ENCODE measurements around the gene SPDYC.

DNA sequence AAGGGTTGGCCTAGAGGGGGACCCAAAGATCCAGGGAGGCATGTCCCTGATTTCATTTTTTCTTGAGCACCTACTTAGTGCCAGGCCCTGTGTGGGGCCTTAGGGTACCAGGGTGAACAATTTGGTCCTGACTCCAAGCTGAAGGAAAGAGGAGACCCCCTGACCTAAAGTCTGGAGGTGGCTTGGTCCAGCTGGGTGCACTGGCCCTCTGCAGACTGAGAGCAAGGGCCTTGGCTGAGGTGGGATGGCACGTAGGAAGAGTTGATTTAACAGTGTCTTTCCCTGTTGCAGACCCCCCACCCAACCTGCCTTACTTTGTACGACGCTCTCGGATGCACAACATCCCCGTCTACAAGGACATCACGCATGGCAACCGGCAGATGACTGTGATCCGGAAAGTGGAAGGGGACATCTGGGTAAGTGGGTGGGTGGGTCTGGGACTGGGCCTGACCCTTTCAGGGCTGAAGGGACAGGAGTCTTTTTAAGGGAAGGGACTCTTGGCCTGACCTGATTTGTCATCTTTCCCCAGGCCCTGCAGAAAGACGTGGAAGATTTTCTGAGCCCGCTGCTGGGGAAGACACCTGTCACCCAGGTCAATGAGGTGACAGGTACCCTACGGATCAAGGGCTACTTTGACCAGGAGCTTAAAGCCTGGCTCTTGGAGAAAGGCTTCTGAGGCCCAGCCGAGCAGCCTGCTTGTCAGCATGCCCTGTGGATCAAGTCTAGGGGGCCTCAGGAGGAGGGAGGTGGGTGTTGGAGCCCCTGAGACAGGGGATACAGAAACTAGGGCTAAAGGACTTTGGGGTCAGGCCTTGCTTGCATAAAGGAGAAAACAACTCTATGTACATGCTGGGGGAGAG, 44.6 kb upstream of the SPDYC start:
- TF ChIP-seq, protein P1, sequence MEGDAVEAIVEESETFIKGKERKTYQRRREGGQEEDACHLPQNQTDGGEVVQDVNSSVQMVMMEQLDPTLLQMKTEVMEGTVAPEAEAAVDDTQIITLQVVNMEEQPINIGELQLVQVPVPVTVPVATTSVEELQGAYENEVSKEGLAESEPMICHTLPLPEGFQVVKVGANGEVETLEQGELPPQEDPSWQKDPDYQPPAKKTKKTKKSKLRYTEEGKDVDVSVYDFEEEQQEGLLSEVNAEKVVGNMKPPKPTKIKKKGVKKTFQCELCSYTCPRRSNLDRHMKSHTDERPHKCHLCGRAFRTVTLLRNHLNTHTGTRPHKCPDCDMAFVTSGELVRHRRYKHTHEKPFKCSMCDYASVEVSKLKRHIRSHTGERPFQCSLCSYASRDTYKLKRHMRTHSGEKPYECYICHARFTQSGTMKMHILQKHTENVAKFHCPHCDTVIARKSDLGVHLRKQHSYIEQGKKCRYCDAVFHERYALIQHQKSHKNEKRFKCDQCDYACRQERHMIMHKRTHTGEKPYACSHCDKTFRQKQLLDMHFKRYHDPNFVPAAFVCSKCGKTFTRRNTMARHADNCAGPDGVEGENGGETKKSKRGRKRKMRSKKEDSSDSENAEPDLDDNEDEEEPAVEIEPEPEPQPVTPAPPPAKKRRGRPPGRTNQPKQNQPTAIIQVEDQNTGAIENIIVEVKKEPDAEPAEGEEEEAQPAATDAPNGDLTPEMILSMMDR (IDR thresholded peaks at IDR 0.05) = no peak
- TF ChIP-seq POLR2A (IDR thresholded peaks at IDR 0.05) = no peak
